ENCODE results near the gene DOCK9. TPM values are rescaled to one million over a fixed set of nuclear protein-coding genes. Genes with fewer than 3 reads are reported as not detected.

DOCK9 gene
- total and polyA plus RNA-seq, 2 donors (not counting 3 experiments of a cell fraction or from before 2014, with no cell fraction given) = 147 to 323 TPM

DNA sequence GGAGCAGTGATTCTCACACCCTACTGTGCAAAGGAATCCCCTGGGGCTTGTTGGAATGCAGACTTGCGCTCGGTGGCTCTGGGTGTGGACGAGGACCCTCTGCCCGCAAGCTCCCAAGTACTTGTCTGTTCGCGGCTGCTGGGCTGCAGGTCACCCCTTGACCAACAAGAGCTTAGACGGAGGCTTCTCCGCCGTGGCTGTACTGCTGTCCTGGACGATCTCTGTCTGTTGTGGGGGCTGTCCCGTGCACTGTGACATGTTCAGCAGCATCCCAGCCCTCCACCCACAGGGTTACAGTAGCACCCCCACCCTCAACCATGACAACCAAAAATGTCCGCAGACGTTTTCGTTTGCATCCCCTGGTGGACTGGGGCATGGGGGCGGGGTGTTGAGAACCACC, 202.5 kb downstream of the DOCK9 start:
- CTCF ChIA-PET = interaction anchor here (1.3 kb wide), 1 partner anchor 9 kb away, joined by 3 read pairs; no protein-coding TSS in a partner anchor
- Histone ChIP-seq H2AFZ (ENCODE audit: low read depth, low read length) (no peak overlapping the region), H4K20me1 (replicated peaks; ENCODE audit: control insufficient read depth, extremely low read depth, insufficient read depth, low read length) (no peaks in the 10 kb centered on the region), H3K36me3 (ENCODE audit: control insufficient read depth in 2 of 2, extremely low read depth in 1 of 2, insufficient read depth in 2 of 2, low read length in 2 of 2) (no peaks in the 10 kb centered on the region), H3K4me3 (replicated peaks in 1 of 3; ENCODE audit: insufficient read depth in 1 of 3, low read depth in 1 of 3, low read length in 3 of 3) (no peak overlapping the region), H3K27me3 (ENCODE audit: control insufficient read depth in 2 of 2, insufficient read depth in 2 of 2, low read length in 2 of 2) (peaks cover 4 to 7% of the 10 kb centered on the region in 2 experiments), H3K9me1 (replicated peaks; ENCODE audit: control insufficient read depth, extremely low read depth, insufficient read depth, low read length) (no peaks in the 10 kb centered on the region), H3K9me3 (replicated peaks; ENCODE audit: control insufficient read depth, insufficient read depth, low read length) (no peaks in the 10 kb centered on the region), H3K4me2 (ENCODE audit: insufficient read depth, low read length) (no peak overlapping the region), H3K79me2 (ENCODE audit: control insufficient read depth, insufficient read depth, low read length) (no peaks in the 10 kb centered on the region), H3K27ac (ENCODE audit: insufficient read depth, low read depth, low read length) (no peak overlapping the region), H3K9ac (replicated peaks; ENCODE audit: extremely low read depth, insufficient read depth, low read length) (no peak overlapping the region), H3K4me1 (ENCODE audit: control insufficient read depth, extremely low read depth, insufficient read depth, low read length) (peaks cover 3% of the 10 kb centered on the region)
- FAIRE-seq (no peak), DNase-seq (ENCODE audit: low read depth, low spot score) (no peak)
- TF ChIP-seq, protein P1, sequence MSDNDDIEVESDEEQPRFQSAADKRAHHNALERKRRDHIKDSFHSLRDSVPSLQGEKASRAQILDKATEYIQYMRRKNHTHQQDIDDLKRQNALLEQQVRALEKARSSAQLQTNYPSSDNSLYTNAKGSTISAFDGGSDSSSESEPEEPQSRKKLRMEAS (IDR thresholded peaks at IDR 0.05; ENCODE audit: insufficient read depth, insufficient read length) = no peak
- TF ChIP-seq, protein P2, sequence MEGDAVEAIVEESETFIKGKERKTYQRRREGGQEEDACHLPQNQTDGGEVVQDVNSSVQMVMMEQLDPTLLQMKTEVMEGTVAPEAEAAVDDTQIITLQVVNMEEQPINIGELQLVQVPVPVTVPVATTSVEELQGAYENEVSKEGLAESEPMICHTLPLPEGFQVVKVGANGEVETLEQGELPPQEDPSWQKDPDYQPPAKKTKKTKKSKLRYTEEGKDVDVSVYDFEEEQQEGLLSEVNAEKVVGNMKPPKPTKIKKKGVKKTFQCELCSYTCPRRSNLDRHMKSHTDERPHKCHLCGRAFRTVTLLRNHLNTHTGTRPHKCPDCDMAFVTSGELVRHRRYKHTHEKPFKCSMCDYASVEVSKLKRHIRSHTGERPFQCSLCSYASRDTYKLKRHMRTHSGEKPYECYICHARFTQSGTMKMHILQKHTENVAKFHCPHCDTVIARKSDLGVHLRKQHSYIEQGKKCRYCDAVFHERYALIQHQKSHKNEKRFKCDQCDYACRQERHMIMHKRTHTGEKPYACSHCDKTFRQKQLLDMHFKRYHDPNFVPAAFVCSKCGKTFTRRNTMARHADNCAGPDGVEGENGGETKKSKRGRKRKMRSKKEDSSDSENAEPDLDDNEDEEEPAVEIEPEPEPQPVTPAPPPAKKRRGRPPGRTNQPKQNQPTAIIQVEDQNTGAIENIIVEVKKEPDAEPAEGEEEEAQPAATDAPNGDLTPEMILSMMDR (IDR thresholded peaks at IDR 0.05; ENCODE audit: extremely low read depth in 1 of 2, insufficient read depth in 1 of 2, low read depth in 1 of 2, low read length in 2 of 2) = no peak
- TF ChIP-seq GATA2 (IDR thresholded peaks at IDR 0.05; ENCODE audit: insufficient read depth, insufficient read length, low read depth, low read length) = no peak
- no peak for TF ChIP-seq POLR2A (IDR thresholded peaks at IDR 0.05; ENCODE audit: low read depth, low read length)
- TF ChIP-seq MYC (IDR thresholded peaks at IDR 0.05; ENCODE audit: low read depth, low read length) = no peak
- TF ChIP-seq EZH2 (IDR thresholded peaks at IDR 0.05; ENCODE audit: borderline replicate concordance, low read depth, low read length, severe bottlenecking) = no peak
- POLR2A ChIA-PET = no interaction called here
- dilution Hi-C loops (cut with MboI; ENCODE audit: extremely low pct_ligation_motif_present, low sequenced_read_pairs) = no loop called here
- BruUV-seq (replicated peaks) = no TSS peak
- intact Hi-C loops (cut with micrococcal nuclease) = no loop called here

DNA sequence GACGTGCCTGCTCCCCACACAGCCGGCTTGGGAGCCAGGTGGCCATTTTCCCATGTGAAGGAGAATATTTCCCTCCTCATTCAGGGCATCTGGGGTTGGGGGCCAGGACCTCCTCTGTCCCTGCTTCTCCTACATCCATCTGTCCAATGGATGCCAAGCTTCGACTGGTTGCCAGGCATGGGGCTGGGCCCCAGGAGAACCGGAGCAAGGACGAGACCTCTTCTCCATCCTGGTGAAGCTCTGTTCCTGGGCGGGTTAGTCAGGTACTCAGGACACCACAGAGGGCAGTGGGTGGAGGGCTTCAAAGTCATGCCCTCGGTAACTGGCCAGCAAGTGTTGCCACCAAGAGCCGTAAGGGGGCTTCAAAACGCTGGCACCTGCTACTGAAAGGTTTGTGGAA, 203.1 kb downstream of the DOCK9 start:
- H3K36me3 ChIP-seq (ENCODE audit: control insufficient read depth in 2 of 2, extremely low read depth in 1 of 2, insufficient read depth in 2 of 2, low read length in 2 of 2) = no peaks in the 10 kb centered on the region
- H3K79me2 ChIP-seq (ENCODE audit: control insufficient read depth, insufficient read depth, low read length) = no peaks in the 10 kb centered on the region
- TF ChIP-seq, protein P2 (IDR thresholded peaks at IDR 0.05; ENCODE audit: extremely low read depth in 1 of 2, insufficient read depth in 1 of 2, low read depth in 1 of 2, low read length in 2 of 2) = no peak
- TF ChIP-seq JUN (IDR thresholded peaks at IDR 0.05; ENCODE audit: borderline replicate concordance, insufficient read depth, insufficient read length, low read depth) (no peak), FOS (IDR thresholded peaks at IDR 0.05; ENCODE audit: borderline replicate concordance, insufficient read depth, low read length) (no peak), MYC (IDR thresholded peaks at IDR 0.05; ENCODE audit: low read depth, low read length) (no peak), GATA2 (IDR thresholded peaks at IDR 0.05; ENCODE audit: insufficient read depth, insufficient read length, low read depth, low read length) (no peak), POLR2AphosphoS5 (IDR thresholded peaks at IDR 0.05; ENCODE audit: insufficient read depth, low read depth, low read length) (no peak), EZH2 (IDR thresholded peaks at IDR 0.05; ENCODE audit: borderline replicate concordance, low read depth, low read length, severe bottlenecking) (no peak), POLR2A (IDR thresholded peaks at IDR 0.05; ENCODE audit: low read depth, low read length) (no peak)
- TF ChIP-seq, protein P1 (IDR thresholded peaks at IDR 0.05; ENCODE audit: insufficient read depth, insufficient read length) = no peak
- FAIRE-seq (no peak), DNase-seq (ENCODE audit: low read depth, low spot score) (no peak)
- peaks cover 6 to 11% of the 10 kb centered on the region in 2 experiments for H3K27me3 ChIP-seq (ENCODE audit: control insufficient read depth in 2 of 2, insufficient read depth in 2 of 2, low read length in 2 of 2)
- H3K9me1 ChIP-seq (replicated peaks; ENCODE audit: control insufficient read depth, extremely low read depth, insufficient read depth, low read length) = no peaks in the 10 kb centered on the region
- H3K27ac ChIP-seq (ENCODE audit: insufficient read depth, low read depth, low read length) = no peak overlapping the region
- H3K9me3 ChIP-seq (replicated peaks; ENCODE audit: control insufficient read depth, insufficient read depth, low read length) = no peaks in the 10 kb centered on the region
- H3K4me1 ChIP-seq (ENCODE audit: control insufficient read depth, extremely low read depth, insufficient read depth, low read length) = peaks cover 3% of the 10 kb centered on the region
- ChIA-PET CTCF (no interaction called here), POLR2A (no interaction called here)
- H3K4me2 ChIP-seq (ENCODE audit: insufficient read depth, low read length) = no peak overlapping the region
- BruUV-seq (replicated peaks) = no TSS peak
- H4K20me1 ChIP-seq (replicated peaks; ENCODE audit: control insufficient read depth, extremely low read depth, insufficient read depth, low read length) = no peaks in the 10 kb centered on the region
- H3K4me3 ChIP-seq (replicated peaks in 1 of 3; ENCODE audit: insufficient read depth in 1 of 3, low read depth in 1 of 3, low read length in 3 of 3) = no peak overlapping the region
- dilution Hi-C loops (cut with MboI; ENCODE audit: extremely low pct_ligation_motif_present, low sequenced_read_pairs) = no loop called here
- no peak overlapping the region for H2AFZ ChIP-seq (ENCODE audit: low read depth, low read length)
- intact Hi-C loops (cut with micrococcal nuclease) = no loop called here
- no peak overlapping the region for H3K9ac ChIP-seq (replicated peaks; ENCODE audit: extremely low read depth, insufficient read depth, low read length)

Measured in endothelial cell of umbilical vein (primary cell).